A172 (cell line): ENCODE measurements around the gene TEPSIN. TPM values are rescaled to one million over a fixed set of nuclear protein-coding genes. Genes with fewer than 3 reads are reported as not detected.

Experiments used
- DNase-seq: peaks from one replicate; pipeline ENCODE4 v3.0.0-alpha.2; 2015; ENCODE audit warnings: low spot score
- total RNA-seq: library from RNA; depleted of rRNA; stranded (reverse); fragments of >200 nt; shearing (Covaris generic); gene quantifications from 2 replicates; pipeline ENCODE4 v1.2.3, GENCODE V29; 2014

Gene TEPSIN
- total RNA-seq, 1 experiment from 2014 or later = 24.1 TPM

DNA sequence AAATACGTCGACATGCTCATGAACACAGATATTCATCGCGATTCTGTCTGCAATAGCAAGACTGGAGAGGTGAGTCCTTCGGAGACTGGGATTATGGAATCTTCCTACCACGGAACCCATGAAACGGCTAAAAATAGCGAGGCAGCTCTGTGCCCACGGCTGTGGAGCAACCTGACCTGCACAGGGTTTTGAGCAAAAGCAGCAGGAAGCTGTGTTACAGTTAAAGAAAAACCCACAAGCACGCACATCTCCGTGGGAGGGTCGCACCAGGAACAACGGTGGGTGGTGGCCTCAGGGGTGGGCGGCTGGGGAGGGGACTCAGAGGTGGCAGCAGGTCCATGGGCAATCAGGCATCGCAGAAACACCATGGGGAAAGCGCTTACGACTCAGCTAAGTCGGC lies 31.4 kb upstream of the TEPSIN start:
- no peak for DNase-seq

GRCh38 chr17:81267390-81268067 lies 28.7 kb upstream of the TEPSIN start:
- DNase-seq = no peak

DNA sequence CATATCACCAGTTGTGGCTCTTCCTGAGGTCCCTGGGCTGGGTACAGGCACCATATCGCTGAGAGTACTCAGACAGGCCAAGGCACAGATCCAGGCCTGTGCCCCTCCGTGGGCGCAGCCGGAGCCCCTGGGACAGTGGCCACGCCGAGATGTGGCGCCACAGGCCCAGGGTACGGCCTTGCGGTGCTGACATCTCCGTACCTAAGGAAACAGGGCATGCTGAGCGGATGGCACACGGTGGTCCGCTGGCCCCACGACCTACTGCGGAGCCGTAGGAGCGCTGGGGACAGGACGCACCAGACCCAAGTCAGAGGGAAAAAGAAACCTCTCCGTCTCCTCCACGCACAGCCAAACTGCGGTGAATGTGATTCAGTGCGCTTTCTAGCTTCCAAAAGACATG lies 26.7 kb upstream of the TEPSIN start:
- no peak for DNase-seq

- no peak for DNase-seq
These were observed 25.8 kb upstream of the TEPSIN start for GRCh38 chr17:81264640-81265039.

DNA sequence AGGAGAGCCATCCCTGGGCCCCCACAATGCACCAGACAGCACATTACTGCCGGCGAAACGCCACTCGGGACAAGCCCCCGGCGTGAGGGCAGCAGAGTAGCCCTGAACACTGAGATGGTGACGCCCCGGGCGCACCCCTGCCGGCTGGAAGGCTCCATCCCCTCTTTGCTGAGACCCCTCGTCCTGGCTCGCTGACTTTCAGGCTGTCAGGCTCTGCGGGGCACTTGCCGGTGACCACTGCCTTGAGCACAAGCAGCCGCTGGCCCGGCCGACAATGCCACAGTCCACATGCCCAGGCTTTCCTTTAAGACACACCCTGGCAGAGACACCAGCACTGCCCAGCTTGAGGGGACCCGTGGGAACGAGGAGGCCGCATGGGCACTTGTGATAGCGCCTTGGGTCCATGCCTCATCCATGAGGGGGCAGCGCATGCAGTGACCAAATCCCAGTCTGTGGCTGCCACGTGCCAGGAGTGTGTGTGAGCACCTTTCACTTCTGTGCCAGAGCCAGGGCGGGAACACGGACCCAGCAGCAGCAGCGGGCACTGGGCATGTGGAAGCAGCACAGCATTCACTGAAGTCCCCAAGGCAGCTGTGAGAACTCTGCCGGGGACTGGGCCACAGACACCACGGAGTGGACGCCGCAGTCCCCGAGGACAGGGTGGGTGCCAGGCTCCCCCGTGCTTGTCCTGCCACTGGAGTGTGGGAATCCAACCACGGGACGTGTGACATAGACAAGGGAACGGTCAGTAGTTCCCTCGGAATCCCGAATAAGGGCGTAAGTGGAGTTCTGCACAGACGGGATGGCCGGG lies 24.7 kb upstream of the TEPSIN start:
- DNase-seq = no peak

- no peak for DNase-seq
These were observed 22.9 kb upstream of the TEPSIN start for GRCh38 chr17:81261582-81262336.

DNA sequence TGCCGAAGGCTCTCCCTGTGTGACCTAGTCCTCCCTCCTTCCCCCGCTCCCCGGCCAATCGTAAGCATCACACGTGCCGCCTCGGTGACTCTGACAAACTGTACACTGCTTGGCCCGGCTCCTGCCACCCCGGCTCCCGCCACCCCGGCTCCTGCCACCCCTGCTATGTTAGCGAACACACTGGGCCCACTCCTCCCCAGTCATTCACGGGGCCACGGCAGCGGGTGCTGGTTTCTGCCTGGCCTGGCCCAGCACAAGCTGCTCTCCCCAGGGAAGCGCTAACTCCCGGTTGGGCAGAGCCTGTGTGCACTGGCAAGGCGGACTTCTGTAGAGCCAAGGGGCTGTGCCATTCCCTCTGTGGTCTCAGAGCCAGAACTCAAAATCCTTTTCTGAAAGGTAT lies 22.2 kb upstream of the TEPSIN start:
- no peak for DNase-seq

DNA sequence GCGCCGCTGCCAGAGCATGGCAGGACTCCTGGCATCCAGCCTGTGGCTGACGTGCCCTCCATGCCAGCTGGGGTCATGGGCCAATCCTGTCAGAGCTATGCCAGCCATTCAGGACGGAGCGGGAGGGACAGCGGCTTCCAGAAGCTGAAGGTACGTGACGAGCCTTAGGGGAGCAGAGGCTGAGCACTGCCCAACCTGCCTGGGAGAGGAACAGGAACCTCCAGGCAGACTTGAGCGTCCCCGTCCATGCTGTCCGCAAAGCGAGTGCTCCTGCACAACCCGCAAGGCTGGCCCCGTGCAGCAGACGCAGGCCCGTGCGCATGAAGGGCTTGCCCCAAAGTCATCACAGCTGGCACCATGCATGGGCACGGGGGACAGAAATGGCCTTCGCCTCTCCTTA lies 21.8 kb upstream of the TEPSIN start:
- DNase-seq = no peak

DNA sequence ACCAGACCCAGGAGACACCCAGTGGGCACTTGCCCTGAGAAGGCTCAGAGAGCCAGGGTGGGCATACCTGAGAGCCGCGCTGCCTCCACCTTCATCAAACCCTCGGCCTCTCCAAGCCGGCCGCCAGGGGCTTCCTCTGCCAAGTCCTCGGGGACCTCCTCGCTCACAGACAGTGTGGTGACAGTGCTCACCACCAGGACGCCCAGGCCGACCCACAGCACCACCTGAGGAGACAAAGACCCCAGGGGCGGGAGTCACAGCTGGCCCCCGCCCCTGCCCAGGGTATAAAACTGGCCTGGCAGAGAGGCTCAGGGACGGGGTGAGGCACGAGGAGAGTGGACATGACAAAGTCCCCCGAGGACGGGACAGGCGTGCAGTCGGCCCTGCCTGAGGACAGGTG lies 21.3 kb upstream of the TEPSIN start:
- no peak for DNase-seq

GRCh38 chr17:81259058-81259605 lies 20.3 kb upstream of the TEPSIN start:
- no peak for DNase-seq

DNA sequence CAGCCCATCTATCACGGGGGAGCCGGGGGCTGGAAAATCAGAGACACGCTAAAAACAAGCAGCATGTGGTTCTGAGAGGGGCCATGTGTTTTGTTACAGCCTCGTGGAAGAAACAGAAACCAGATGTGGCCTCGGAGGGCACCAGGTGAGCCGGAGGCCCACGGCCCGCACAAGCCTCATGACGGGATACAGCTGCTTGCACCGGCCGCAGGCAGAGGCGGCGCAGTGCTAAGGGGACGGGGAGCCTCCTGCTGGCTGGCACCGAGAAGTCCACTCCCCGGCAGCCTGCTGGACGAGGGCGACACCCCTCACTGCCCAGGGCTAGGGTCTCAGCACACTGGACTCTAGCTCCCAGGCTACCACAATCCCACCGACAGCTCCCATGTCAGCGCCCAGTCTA lies 19.4 kb upstream of the TEPSIN start:
- no peak for DNase-seq

DNA sequence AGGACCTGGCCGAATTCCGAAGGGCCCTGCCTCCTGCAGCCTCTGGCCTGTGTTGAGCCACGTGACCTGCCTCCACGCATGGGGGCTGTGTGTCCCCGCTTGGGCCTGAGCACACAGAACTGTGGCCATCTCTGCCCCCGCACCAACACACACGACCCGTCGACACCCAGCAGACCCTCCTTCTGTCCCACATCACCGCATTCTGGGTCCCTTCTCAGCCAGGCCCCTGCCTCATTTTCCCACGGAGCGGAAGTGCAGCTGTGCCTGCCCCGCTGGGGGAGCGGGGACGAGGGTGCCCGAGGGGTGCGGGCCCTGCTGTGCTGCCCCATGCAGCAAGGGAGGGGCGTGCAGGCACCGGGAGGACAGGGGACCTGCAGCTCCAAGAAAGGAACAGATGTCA lies 18.7 kb upstream of the TEPSIN start:
- DNase-seq = no peak

- peak; percentile 92 for DNase-seq
These were observed 17.8 kb upstream of the TEPSIN start for GRCh38 chr17:81256616-81257015.

DNA sequence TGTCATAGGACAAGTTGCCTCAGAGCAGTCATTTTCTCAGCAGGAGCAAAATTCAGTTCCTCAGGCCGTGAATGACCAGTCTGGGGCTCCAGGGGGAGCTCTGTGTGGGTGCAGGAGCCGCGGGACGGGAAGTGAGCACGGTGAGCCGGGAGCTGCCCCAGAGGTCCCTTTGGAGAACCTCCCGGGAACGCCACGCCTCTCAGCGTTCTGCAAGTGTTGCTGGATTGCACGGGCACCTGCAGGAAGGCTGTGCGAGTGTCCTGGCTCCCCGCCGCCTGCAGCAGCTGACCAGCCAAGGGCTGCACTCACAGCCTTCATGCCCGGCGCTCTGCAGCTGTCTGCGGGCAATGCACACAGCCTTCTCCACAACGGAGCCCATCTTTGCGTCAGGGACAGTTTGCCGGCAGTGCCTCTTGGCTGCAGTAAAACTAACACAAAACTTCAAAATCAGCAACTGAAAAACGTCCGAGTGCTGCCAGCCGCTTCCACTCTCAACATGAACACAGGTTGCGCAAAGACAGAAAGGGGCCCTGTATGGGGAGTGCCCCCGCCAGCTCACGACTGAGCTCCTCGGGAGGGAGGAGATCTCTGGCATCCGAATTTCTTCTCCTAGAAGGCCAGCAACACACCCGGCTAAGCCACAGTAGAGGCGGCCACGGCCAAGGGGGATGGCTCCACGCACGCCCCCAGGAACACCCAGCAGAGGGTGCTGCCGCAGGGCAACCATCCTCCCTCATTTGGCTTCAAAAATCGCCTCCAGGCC lies 16.3 kb upstream of the TEPSIN start:
- DNase-seq = peak; percentile 71

DNA sequence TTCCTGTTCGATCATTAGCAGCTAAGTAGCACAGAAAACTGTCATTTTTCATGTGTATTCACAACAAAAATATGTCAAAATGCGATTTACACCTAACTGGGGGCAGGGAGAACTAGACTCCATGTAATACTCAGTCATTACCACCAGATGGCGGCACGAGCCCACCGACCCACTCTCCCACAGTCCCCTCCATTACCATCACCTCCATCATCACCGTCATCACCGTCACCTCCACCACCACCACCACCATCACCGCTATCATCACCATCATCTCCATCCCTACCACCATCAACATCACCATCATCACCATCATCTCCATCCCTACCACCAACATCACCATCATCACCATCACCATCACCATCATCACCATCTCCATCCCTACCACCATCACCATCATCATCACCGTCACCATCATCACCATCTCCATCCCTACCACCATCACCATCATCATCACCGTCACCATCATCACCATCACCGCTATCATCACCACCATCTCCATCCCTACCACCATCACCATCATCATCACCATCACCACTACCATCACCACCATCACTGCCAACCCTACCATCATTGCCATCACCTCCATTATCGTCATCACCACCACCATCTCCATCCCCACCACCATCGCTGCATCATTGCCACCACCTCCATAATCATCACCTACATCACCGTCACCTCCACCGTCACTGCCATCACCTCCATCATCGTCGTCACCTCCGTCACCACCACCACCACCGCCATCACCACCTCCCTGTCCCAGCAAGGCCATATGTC lies 14.7 kb upstream of the TEPSIN start:
- DNase-seq = peak; percentile 52

DNA sequence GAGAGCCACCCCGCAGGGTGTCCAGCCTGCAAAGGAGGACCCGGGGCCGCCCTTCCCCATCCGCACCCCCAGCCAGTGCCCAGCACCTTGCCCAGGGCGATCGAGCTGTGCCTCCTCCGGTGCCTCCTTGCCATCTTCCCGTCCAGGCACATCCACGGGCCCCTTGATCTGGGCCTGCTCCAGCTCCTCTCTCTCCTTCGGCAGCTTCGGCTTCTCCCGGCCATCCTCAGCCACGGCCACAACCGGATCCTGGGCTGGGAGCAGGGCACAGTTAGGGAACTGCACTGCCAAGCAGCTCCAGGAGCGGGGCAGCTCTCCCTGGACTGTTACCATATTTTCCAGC lies 14.1 kb upstream of the TEPSIN start:
- no peak for DNase-seq

GRCh38 chr17:81252326-81252986 lies 13.6 kb upstream of the TEPSIN start:
- no peak for DNase-seq

DNA sequence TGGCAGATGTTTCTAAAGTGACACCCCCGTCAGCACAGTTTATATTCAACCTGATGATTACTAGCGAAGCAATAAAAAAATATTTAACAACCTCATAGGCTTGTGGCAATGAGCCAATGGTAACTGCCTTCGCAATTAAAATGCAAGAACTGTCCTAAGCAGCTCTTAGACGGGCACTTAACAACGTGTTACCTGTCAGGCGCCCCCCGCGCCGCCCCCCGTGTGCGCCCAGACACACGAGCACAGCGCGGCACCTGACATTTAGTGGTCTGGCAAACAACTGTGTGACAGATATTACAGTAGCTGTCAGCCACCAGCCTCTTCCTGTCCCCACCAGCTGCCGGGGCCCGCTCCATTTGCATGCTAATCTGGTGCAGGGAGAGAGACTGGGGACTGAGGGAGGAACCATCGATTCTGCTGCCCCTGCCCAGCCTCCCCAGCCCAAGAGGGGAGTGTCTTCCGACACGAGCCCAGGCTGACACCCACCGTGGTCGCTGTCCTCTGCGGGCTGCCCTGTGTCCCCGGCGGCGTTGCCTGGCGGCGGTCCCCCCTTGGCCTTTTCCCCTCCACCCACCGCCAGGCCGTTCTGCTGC lies 12.9 kb upstream of the TEPSIN start:
- no peak for DNase-seq

GRCh38 chr17:81251094-81251708 lies 12.3 kb upstream of the TEPSIN start:
- DNase-seq = no peak
